ENCODE data around the gene BCL6.

BCL6 gene

DNA sequence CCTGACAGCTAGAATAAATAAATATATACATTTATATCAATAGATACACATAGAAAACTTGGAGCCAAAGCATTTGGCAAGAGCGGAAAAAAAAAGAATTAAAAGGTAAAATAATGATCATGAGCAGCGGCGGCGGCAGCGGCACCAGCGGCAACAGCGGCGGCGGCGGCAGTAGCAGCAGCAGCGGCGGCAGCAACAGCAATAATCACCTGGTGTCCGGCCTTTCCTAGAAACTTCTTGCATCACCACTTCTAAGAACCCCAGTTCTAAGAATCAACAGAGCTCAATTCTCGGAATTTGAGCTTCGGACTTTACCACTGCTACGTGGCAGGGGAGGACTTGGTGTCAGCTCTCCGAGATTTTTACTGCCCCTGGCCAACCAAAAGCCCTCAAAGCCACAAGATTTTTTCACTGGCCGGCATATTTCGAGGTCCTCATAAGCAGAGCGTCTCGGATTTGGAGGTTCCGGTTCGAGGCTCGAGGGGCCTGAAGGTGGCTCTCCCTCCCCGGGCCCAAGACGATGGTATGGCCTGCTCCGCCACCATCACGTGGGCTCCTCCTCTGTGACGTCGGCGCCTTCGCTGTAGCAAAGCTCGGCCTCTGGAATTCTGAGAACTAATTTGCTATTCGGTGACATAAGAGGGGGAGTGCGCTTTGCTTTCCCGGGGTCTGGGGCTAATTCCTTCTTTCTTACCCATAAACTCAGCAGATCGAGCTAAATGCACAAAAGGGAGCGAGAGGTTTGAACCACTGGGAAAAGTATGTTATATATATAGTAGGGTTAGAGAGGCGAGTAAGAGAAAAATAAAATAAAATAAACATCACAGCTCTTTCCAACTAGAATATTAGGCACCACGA lies at the start of gene BCL6:
BCL6 (minus strand) TSS at position 268 of the 858 bp plus-strand sequence. CDS start 11,775 bp downstream, outside the sequence.
- DNase-seq (ENCODE audit: low read depth, low spot score): peak; percentile 98

DNA sequence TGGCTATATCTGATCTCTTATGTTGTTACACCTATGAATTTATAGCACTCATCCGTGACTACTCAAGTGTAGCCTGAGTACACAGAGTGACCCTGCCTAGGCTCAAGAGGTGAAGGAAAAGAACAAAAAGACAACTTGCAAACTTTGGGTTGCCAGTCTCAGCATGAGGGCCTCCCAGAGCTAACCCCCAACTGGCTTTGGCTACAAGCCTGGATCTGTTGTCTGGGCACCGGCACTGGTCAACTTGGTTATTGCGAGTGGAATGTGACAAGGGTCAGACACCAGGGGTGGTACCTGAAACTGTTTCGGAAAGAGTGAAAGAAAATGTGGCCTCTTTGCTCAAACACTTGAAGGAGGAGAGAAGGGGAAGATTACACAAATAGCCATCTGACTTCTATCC lies 49.5 kb upstream of the BCL6 start:
- DNase-seq (ENCODE audit: low read depth, low spot score): no peak

GRCh38 chr3:187793618-187794017 lies 48.4 kb upstream of the BCL6 start:
- no peak for DNase-seq (ENCODE audit: low read depth, low spot score)

- DNase-seq (ENCODE audit: low read depth, low spot score): peak; percentile 46
Measured at GRCh38 chr3:187792521-187792920, 47.3 kb upstream of the BCL6 start.

- no peak for DNase-seq (ENCODE audit: low read depth, low spot score)
Measured at GRCh38 chr3:187789872-187790271, 44.6 kb upstream of the BCL6 start.

DNA sequence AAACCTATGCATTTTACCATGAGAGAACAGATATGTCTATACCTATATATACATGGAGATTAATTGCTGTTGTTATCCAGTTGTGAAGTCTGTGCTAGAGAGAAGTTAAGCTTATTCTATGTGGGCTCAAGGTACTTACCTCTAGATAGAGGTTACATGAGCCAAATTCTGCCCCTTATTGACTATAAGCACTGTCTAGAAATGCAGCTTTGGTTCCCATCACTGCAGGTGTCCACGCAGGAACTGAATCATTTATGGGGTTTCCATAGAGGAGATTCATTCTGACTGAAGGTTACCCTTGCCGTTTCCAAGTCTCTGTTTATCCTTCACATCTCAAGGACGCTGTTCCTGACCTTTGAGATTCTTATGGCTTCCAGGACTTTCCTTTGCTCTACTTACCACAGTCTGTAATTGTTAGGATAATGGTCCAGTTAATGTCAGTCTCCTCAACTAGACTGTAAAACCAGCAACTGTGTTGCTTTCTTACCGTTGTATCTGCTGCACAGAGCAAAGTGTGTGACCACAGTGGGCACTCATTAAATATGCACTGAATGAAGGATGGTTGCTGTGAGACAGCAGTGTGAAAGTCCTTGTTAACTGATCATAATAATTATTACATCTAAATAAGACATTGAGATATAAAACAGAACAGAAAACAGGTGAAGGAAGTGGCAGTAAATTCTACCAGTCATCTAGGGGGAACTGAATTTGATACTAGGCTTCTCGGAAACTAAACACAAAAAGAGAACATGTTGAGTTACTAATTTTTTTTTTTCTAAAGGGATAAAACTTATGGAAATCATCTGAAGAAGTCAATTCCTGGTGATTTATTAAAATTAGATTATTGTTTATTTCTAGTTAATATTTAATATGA lies 44.0 kb upstream of the BCL6 start:
- DNase-seq (ENCODE audit: low read depth, low spot score): no peak

GRCh38 chr3:187783098-187783497 lies 37.8 kb upstream of the BCL6 start:
- peak; percentile 93 for DNase-seq (ENCODE audit: low read depth, low spot score)

GRCh38 chr3:187782006-187782405 lies 36.7 kb upstream of the BCL6 start:
- no peak for DNase-seq (ENCODE audit: low read depth, low spot score)

GRCh38 chr3:187781001-187781400 lies 35.7 kb upstream of the BCL6 start:
- no peak for DNase-seq (ENCODE audit: low read depth, low spot score)

- DNase-seq (ENCODE audit: low read depth, low spot score): no peak
Measured at GRCh38 chr3:187778726-187779125, 33.5 kb upstream of the BCL6 start.

DNA sequence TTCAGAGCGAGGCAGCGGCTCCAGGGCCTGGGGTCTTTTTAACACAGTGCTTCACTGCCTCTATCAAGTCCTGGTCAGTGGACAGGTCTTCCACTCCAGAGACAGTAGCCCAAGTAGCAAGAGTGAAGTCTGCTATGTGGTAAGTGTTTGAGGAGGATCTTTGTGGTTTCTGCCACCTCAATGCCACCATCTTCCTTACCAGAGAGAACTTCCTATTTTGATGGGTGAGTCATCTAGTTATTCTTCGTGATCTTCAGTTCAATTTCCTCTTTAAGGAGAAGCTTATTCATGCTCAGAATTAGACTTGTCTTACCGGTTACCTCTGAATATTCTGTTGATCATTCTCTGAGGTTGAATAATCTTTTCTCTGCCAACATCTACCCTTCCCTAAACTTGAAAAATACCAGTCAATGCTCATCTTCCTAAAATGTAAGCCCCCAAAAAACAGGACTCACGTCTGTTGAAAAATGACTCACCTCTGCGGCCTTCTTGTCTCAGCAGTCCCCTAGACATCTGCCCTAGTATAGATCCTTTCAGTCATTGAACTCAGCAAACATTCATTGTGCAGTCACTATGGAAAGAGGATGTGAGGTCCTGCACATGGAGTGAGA lies 32.2 kb upstream of the BCL6 start:
- DNase-seq (ENCODE audit: low read depth, low spot score): no peak

- no peak for DNase-seq (ENCODE audit: low read depth, low spot score)
Measured at GRCh38 chr3:187775549-187775948, 30.3 kb upstream of the BCL6 start.

DNA sequence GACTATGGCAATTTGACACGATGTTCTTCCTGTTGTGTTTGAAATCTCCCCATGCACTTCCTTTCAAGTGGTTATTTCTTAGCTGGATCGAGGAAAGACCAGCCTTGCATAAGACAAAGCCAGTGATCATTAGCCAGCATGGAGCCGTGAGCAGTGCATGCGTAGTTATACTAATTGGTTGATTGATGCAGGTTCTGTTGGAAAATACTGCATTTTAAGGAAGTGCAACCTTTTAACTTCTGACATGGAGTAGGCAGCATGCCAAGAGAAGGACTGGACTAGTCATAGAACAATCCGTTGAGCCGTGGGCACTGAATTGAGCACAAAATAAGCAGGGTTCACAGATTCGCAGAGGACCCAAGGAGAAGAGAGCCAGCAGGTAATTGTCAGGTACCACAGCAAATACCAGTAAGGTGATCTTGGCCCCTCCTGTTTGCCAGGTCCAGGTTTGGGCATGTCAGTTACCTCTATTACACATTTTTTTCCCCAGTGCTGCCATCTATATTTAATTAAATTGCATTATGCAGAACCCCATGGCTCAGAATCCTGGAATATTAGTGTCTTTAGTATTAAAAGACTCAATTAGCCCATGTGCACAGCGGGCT lies 29.0 kb upstream of the BCL6 start:
- DNase-seq (ENCODE audit: low read depth, low spot score): no peak

- DNase-seq (ENCODE audit: low read depth, low spot score): no peak
Measured at GRCh38 chr3:187773233-187774184, 28.2 kb upstream of the BCL6 start.

GRCh38 chr3:187770224-187770623 lies 25.0 kb upstream of the BCL6 start:
- no peak for DNase-seq (ENCODE audit: low read depth, low spot score)

GRCh38 chr3:187769771-187770170 lies 24.5 kb upstream of the BCL6 start:
- no peak for DNase-seq (ENCODE audit: low read depth, low spot score)

DNA sequence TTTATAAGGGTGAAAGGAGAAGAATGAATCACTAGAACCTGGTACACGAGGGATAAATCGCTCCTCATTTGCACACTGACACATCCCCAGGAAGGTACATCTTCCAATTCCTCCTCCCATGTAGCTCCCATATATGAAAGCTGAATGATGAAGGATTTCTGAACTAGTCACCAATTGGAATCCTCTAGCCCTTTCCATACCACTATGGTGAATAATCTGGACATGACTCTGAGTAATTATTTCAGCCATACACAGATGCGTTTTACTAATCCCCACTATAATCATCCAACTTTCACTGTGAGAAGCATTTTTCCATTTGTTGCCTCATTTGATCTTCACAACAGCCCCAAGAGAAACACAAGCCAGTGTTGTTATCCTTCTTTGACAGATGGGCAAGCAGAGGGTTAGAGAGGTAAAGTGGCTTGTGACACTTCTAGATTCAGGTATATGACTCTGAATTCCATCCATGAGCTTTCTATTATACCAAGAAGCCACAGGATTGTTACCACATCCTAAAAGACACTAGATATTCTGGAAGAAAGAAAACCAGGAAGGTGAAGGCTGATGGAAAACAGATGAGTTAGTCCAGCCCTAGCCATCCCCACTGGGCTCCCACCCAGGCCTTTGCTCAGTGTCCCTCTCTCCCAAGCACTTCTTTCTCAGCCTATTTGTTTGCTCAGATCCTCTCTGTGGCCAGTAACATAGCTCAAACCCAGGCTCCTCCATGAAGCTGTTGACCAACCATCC lies 22.2 kb upstream of the BCL6 start:
- DNase-seq (ENCODE audit: low read depth, low spot score): peak; percentile 54

- DNase-seq (ENCODE audit: low read depth, low spot score): no peak
Measured at GRCh38 chr3:187765342-187765741, 20.1 kb upstream of the BCL6 start.

- no peak for DNase-seq (ENCODE audit: low read depth, low spot score)
Measured at GRCh38 chr3:187763850-187764648, 18.8 kb upstream of the BCL6 start.

Measured in astrocyte of the hippocampus (primary cell).